ENCODE data around the gene SHB. TPM values are rescaled to one million over a fixed set of nuclear protein-coding genes. Genes with fewer than 3 reads are reported as not detected.

The SHB gene
- total and polyA plus RNA-seq, 2 of the 8 experiments (the other 6 are each of a cell fraction or from before 2014, with no cell fraction given), result 4.1 to 12.6 TPM

- peaks cover 20% of the 10 kb centered on the region for H3K79me1 ChIP-seq (ENCODE audit: low read depth, low read length)
- H3K4me1 ChIP-seq (replicated peaks in 1 of 4; ENCODE audit: control insufficient read depth in 3 of 4, insufficient read depth in 4 of 4, low read length in 3 of 4), result peaks cover 11 to 43% (median 26%) of the 10 kb centered on the region in 4 experiments
- no peaks in the 10 kb centered on the region for H3K36me3 ChIP-seq (ENCODE audit: control insufficient read depth in 2 of 4, insufficient read depth in 4 of 4, low read length in 3 of 4)
- H2BK5ac ChIP-seq (ENCODE audit: low read depth, low read length), result no peak overlapping the region
- no peak overlapping the region for H3K18ac ChIP-seq (ENCODE audit: extremely low read depth, low read length)
- no peak overlapping the region for H2BK120ac ChIP-seq (replicated peaks; ENCODE audit: low read depth, low read length)
- no peak overlapping the region for H2AFZ ChIP-seq (ENCODE audit: low read length)
- no peaks in the 10 kb centered on the region for H3K9me3 ChIP-seq (ENCODE audit: insufficient read depth in 2 of 2, low read depth in 1 of 2, low read length in 1 of 2)
- no peak for DNase-seq (ENCODE audit: low read depth in 1 of 2, low spot score in 2 of 2)
- TF ChIP-seq BACH1 (IDR thresholded peaks at IDR 0.05; ENCODE audit: low read length) (no peak), MAX (IDR thresholded peaks at IDR 0.05) (no peak), RFX5 (IDR thresholded peaks at IDR 0.05; ENCODE audit: borderline replicate concordance, low read depth, low read length) (no peak), NANOG (IDR thresholded peaks at IDR 0.05; ENCODE audit: insufficient read depth, low read depth, low read length, poor library complexity, severe bottlenecking) (peak; percentile 59)
- H4K20me1 ChIP-seq (replicated peaks in 1 of 2; ENCODE audit: control insufficient read depth in 1 of 2, insufficient read depth in 2 of 2, low read length in 2 of 2), result peaks cover 9 to 20% of the 10 kb centered on the region in 2 experiments
- no peak overlapping the region for H3K56ac ChIP-seq (replicated peaks; ENCODE audit: insufficient read length, low read depth, low read length)
- no peak for FAIRE-seq
- no peak overlapping the region for H3K9ac ChIP-seq (replicated peaks in 1 of 4; ENCODE audit: extremely low read depth in 1 of 4, low read depth in 3 of 4, low read length in 3 of 4)
- peak overlapping the region; percentile 82 for H4K91ac ChIP-seq (replicated peaks; ENCODE audit: insufficient read length, low read length)
- H3K14ac ChIP-seq (ENCODE audit: insufficient read length), result no peak overlapping the region
- H2BK20ac ChIP-seq (ENCODE audit: low read length), result no peak overlapping the region
- no peak overlapping the region for H3K27ac ChIP-seq (ENCODE audit: low read depth, low read length)
- no peak overlapping the region for H3K4ac ChIP-seq (replicated peaks; ENCODE audit: insufficient read length, low read depth, low read length)
- no peak overlapping the region for H3K4me3 ChIP-seq (ENCODE audit: extremely low read depth in 1 of 4, insufficient read depth in 2 of 4, low read depth in 3 of 4, low read length in 4 of 4)
- H3K4me2 ChIP-seq (ENCODE audit: insufficient read depth in 1 of 2, low read depth in 2 of 2, low read length in 2 of 2), result no peak overlapping the region; a peak in 1 of 4 replicates
- CTCF ChIA-PET (ENCODE audit: partially characterized antibody), result interaction anchor here (1.6 to 5.9 kb wide), 8 partner anchors 9 to 89 kb away, joined by 4 to 24 read pairs (median 6); no protein-coding TSS in a partner anchor
- H4K5ac ChIP-seq (ENCODE audit: insufficient read length, low read depth, low read length), result no peak overlapping the region
- WGBS, 2 experiments (ENCODE audit: extremely low coverage in 1 of 2, insufficient coverage in 1 of 2, insufficient read length in 1 of 2, insufficient replicate concordance in 2 of 2, low coverage in 1 of 2, low lambda C conversion rate in 2 of 2, missing lambda C conversion rate in 1 of 2), result 79% methylated on average over 12 of the region's 12 CpGs; no CpG with 5 or more reads in 1 of the 2 experiments
- peaks cover 3 to 61% of the 10 kb centered on the region in 2 experiments; a peak in 3 of 4 replicates for H3K79me2 ChIP-seq (ENCODE audit: control insufficient read depth in 1 of 2, insufficient read depth in 2 of 2, low read length in 2 of 2)
- no peak overlapping the region for H2BK12ac ChIP-seq (ENCODE audit: low read depth, low read length)
- H3K23ac ChIP-seq (ENCODE audit: insufficient read length), result no peak overlapping the region
- H4K8ac ChIP-seq (ENCODE audit: extremely low read depth, insufficient read depth, low read length), result no peak overlapping the region
- peaks cover 0 to 9% (median 7%) of the 10 kb centered on the region in 4 experiments; a peak in 5 of 7 replicates for H3K27me3 ChIP-seq (replicated peaks in 1 of 4; ENCODE audit: control insufficient read depth in 3 of 4, extremely low read depth in 1 of 4, insufficient read depth in 3 of 4, low read length in 3 of 4)
- peaks cover 11% of the 10 kb centered on the region for H3K23me2 ChIP-seq (ENCODE audit: low read depth, low read length)
- POLR2A ChIA-PET (ENCODE audit: partially characterized antibody), result interaction anchor here (0.6 to 1.5 kb wide), 7 partner anchors 15 to 353 kb away, joined by 3 to 4 read pairs (median 3); no protein-coding TSS in a partner anchor
- no peak overlapping the region; the same call in none of the 2 replicates for H2AK5ac ChIP-seq (ENCODE audit: low read depth, low read length)
- peak overlapping the region; percentile 4; the same call in 1 of the 2 replicates for H2BK15ac ChIP-seq (ENCODE audit: low read length)
These were observed 6.3 kb downstream of the SHB start for GRCh38 chr9:38062498-38063362.
